GM12892 (cell line): Measurements from ENCODE around the gene RABGAP1.

ENCODE experiments used
- POLR2A ChIP-seq: IDR thresholded peaks from 2 replicates; pipeline ENCODE4 v1.6.1; 2011; ENCODE audit warnings: low read depth, low read length, control low read depth
- POLR2AphosphoS5 ChIP-seq: IDR thresholded peaks from 2 replicates; pipeline ENCODE4 v1.6.1; 2011; ENCODE audit warnings: low read depth, low read length, control low read depth

GRCh38 chr9:122922713-122923112 is 18.1 kb upstream of the RABGAP1 start:
- TF ChIP-seq POLR2A (no peak), POLR2AphosphoS5 (no peak)
